Psoas muscle (tissue), 8 donors: ENCODE measurements around the gene MYLIP. TPM values are rescaled to one million over a fixed set of nuclear protein-coding genes. Genes with fewer than 3 reads are reported as not detected.

Experiments
- ATAC-seq, 4 donors: fragments of 200-7000 bp; cut with Tn5 transposase; one replicate each; pipeline ENCODE4 v1.9.1; 2020; ENCODE audit warnings: moderate library complexity in 3 of 4, mild to moderate bottlenecking in 2 of 4
- DNase-seq, 2 donors: peaks; one replicate each; pipeline ENCODE4 v3.0.0-alpha.2; 2020
- H3K27ac ChIP-seq: fragments of 200-600 bp; one replicate; pipeline ENCODE4 v1.8.0; 2022
- H3K27me3 ChIP-seq, 3 donors: fragments of 200-600 bp in 1 of 3; one replicate each; pipeline versions ENCODE4 v1.6.1 to v1.8.0; 2013 to 2022; ENCODE audit warnings: low read length in 2 of 3, mild to moderate bottlenecking in 2 of 3, moderate library complexity in 1 of 3; ENCODE audit not compliant: insufficient read depth in 3 of 3
- H3K36me3 ChIP-seq, 2 donors: fragments of 200-600 bp in 1 of 2; one replicate each; pipeline versions ENCODE4 v1.6.1 to v1.8.0; 2013 to 2022; ENCODE audit warnings: low read depth in 1 of 2, mild to moderate bottlenecking in 1 of 2, moderate library complexity in 1 of 2; ENCODE audit not compliant: insufficient read depth in 1 of 2
- H3K4me1 ChIP-seq: fragments of 200-600 bp; one replicate; pipeline ENCODE4 v1.8.0; 2022
- H3K4me3 ChIP-seq: fragments of 200-600 bp; one replicate; pipeline ENCODE4 v1.8.0; 2022; ENCODE audit warnings: mild to moderate bottlenecking
- H3K9me3 ChIP-seq: fragments of 200-600 bp; one replicate; pipeline ENCODE4 v1.8.0; 2022
- CTCF ChIP-seq: fragments of 200-600 bp; IDR thresholded peaks from one replicate; pipeline ENCODE4 v1.8.0; 2022; ENCODE audit warnings: antibody characterized with exemption
- WGBS, 3 donors: extraction: QIAGEN DNeasy Blood & Tissue Kit; methylation state at CpG; one replicate each; pipeline versions ENCODE4 v1.1.6 to v1.1.7; 2013; 5-methylcytosine and 5-hydroxymethylcytosine counted together
- intact Hi-C, 2 donors: fragments of 100-400 bp; cut with DNase I; formaldehyde crosslinking; loops; one replicate each; pipeline versions ENCODE4 v1.11.0 to v1.14.2; 2022
- polyA plus RNA-seq, 3 donors: library from polyadenylated mRNA; stranded (reverse); fragments of 200-250 nt; gene quantifications; one replicate each; pipeline ENCODE4 v1.2.3, GENCODE V29; 2013
- total RNA-seq, 4 donors: library from RNA; stranded (reverse); fragmentation: NEBNext Ultra II Directional in 2 of 4; extraction: Animal tissue kit (Norgen Biotek cat#: 25700) in 2 of 4; gene quantifications; one replicate each; pipeline versions ENCODE4 v1.2.1 to v1.2.4, GENCODE V29; 2021 to 2023
- donor health status: healthy with polysubstance abuse.
- donor health status: DM: no; HTN: no; CAD: no; lungs with moderate emphysema.
- donor health status: Bipolar disorder and iron deficiency.
- donor health status: healthy.
- donor health status: DM: yes; HTN: yes; CAD: no.
- donor health status: DM: no; HTN: no; CAD: no.
- donor health status: DM: no; HTN: no; CAD: no.
- donor health status: DM: yes; HTN: yes; CAD: no.

The MYLIP gene
- total and polyA plus RNA-seq, 7 donors, result 3.9 to 23.4 (median 15.4) TPM

DNA sequence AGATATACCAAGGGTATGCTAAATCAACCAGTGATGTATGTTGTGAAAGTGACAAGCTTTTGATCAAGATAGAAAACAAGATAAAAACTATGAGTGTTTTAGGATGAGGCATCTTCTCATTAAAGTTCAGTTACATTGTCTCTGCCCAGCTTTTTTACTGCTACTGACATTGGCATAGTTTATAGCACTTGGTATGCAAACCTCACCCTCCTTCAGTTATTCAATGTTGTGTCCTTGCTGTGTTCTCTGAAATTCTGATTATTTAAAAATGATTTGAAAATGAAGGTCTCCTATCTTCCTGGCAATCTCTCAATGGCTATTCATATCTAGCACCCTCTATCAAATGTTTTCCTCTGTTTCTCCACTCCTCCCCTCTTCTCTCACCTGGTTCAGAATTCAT is 6.7 kb upstream of the MYLIP start:
- no peaks in the 10 kb centered on the region for H3K27me3 ChIP-seq
- no peak for TF ChIP-seq CTCF
- H3K36me3 ChIP-seq, result no peaks in the 10 kb centered on the region
- H3K9me3 ChIP-seq, result no peaks in the 10 kb centered on the region
- DNase-seq, result no peak
- H3K4me3 ChIP-seq, result no peak overlapping the region
- H3K27ac ChIP-seq, result no peak overlapping the region
- peaks cover 23% of the 10 kb centered on the region for H3K4me1 ChIP-seq
- intact Hi-C loops, result loop anchor here in 1 of 2 donors (10.0 kb wide), 1 partner anchor 327 kb away; no protein-coding TSS in a partner anchor
- no peak for ATAC-seq

- WGBS, 3 donors, result 32 to 48% (median 43%) methylated on average over 6 of the region's 6 CpGs
- Histone ChIP-seq H3K4me1 (peaks cover 23% of the 10 kb centered on the region), H3K27ac (peak overlapping the region; percentile 68), H3K27me3 (no peaks in the 10 kb centered on the region), H3K36me3 (no peaks in the 10 kb centered on the region), H3K4me3 (peak overlapping the region; percentile 34), H3K9me3 (no peaks in the 10 kb centered on the region)
- no peak for TF ChIP-seq CTCF
- intact Hi-C loops, result loop anchor here (5.0 to 10.0 kb wide), 3 partner anchors 147 to 432 kb away; no protein-coding TSS in a partner anchor
- peak in 2 of 4 donors; percentile 22 to 31 for ATAC-seq
- no peak for DNase-seq
Measured at GRCh38 chr6:16124198-16125180, 4.4 kb upstream of the MYLIP start.

GRCh38 chr6:16126056-16126455 is 2.8 kb upstream of the MYLIP start:
- no peak overlapping the region for H3K27ac ChIP-seq
- DNase-seq (no peak), ATAC-seq (no peak)
- no peaks in the 10 kb centered on the region for H3K9me3 ChIP-seq
- H3K27me3 ChIP-seq, result no peaks in the 10 kb centered on the region
- no peak overlapping the region for H3K4me3 ChIP-seq
- intact Hi-C loops, result loop anchor here (5.0 to 10.0 kb wide), 3 partner anchors 149 to 434 kb away; no protein-coding TSS in a partner anchor
- peaks cover 23% of the 10 kb centered on the region for H3K4me1 ChIP-seq
- WGBS, 3 donors, result 65 to 78% (median 75%) methylated on average over 3 of the region's 3 CpGs
- H3K36me3 ChIP-seq, result no peaks in the 10 kb centered on the region
- TF ChIP-seq CTCF, result no peak

DNA sequence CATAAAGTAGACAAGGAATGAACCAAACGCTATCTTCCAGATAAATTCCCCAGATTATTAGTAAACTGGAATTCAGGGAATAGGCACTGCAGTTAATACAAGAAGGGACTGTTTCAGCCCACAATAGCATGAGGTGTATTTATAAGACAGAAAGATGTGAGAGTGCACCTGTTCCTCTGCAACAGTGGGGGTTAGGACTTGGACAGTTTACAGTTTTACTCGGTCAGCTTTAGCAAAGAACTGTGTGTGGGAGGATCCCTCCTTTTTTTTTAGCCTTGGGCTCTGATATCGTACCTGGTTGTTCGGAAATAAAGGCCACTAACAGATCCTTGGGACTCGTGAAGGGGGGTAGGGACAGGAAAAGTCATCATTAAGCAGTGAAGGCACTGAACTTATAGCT is 2.0 kb upstream of the MYLIP start:
- no peaks in the 10 kb centered on the region for H3K36me3 ChIP-seq
- intact Hi-C loops, result loop anchor here (5.0 to 10.0 kb wide), 3 partner anchors 150 to 435 kb away; no protein-coding TSS in a partner anchor
- DNase-seq (no peak), ATAC-seq (no peak)
- no peaks in the 10 kb centered on the region for H3K9me3 ChIP-seq
- H3K27me3 ChIP-seq, result no peaks in the 10 kb centered on the region
- H3K27ac ChIP-seq, result peak overlapping the region; percentile 97
- WGBS, 3 donors, result 33 to 61% (median 38%) methylated on average over 5 of the region's 5 CpGs
- TF ChIP-seq CTCF, result no peak
- H3K4me3 ChIP-seq, result no peak overlapping the region
- H3K4me1 ChIP-seq, result peaks cover 28% of the 10 kb centered on the region
